Right cardiac atrium (tissue), 5 donors: ENCODE data around the gene SIAH2. TPM values are rescaled to one million over a fixed set of nuclear protein-coding genes. Genes with fewer than 3 reads are reported as not detected.

Source experiments
- ATAC-seq, 2 donors: fragments of 200-7000 bp; cut with Tn5 transposase; one replicate each; pipeline versions ENCODE4 v1.8.0 to v1.9.1; 2020; ENCODE audit warnings: moderate library complexity in 2 of 2, mild to moderate bottlenecking in 1 of 2
- DNase-seq, 3 donors: peaks; one replicate each; pipeline ENCODE4 v3.0.0-alpha.2; 2020
- H3K27ac ChIP-seq: one replicate; pipeline ENCODE4 v1.5.1; 2013; ENCODE audit warnings: mild to moderate bottlenecking, low read length, control low read depth, moderate library complexity
- H3K27me3 ChIP-seq: one replicate; pipeline ENCODE4 v1.6.1; 2013; ENCODE audit not compliant: control insufficient read depth, insufficient read depth
- H3K4me1 ChIP-seq: one replicate; pipeline ENCODE4 v1.6.1; 2013; ENCODE audit warnings: low read length; ENCODE audit not compliant: control insufficient read depth, insufficient read depth
- H3K4me3 ChIP-seq: one replicate; pipeline ENCODE4 v1.5.1; 2013; ENCODE audit warnings: low read length, control low read depth
- H3K9me3 ChIP-seq: one replicate; pipeline ENCODE4 v1.6.1; 2013; ENCODE audit warnings: low read length; ENCODE audit not compliant: control insufficient read depth
- WGBS: extraction: QIAGEN DNeasy Blood & Tissue Kit; methylation state at CpG from one replicate; pipeline ENCODE4 v1.1.7; 2013; 5-methylcytosine and 5-hydroxymethylcytosine counted together
- intact Hi-C, 4 donors: fragments of 100-400 bp; cut with DNase I; formaldehyde crosslinking; loops; one replicate each; pipeline versions ENCODE4 v1.11.0 to v1.14.0; 2022 to 2023
- polyA plus RNA-seq: library from polyadenylated mRNA; stranded (reverse); fragments of 200-250 nt; gene quantifications from one replicate; pipeline ENCODE4 v1.2.3, GENCODE V29; 2013
- total RNA-seq, 4 donors: library from RNA; stranded (reverse); fragmentation: NEBNext Ultra II Directional; extraction: Animal tissue kit (Norgen Biotek cat#: 25700); gene quantifications; one replicate each; pipeline ENCODE4 v1.2.1, GENCODE V29; 2021
- donor health status: healthy with polysubstance abuse.
- donor health status: DM: no; HTN: yes; CAD: no.
- donor health status: DM: no; HTN: no; CAD: no.
- donor health status: DM: no; HTN: yes; CAD: no; lungs with severe emphysema.
- donor health status: DM: yes; HTN: yes; CAD: no.

The SIAH2 gene
- total and polyA plus RNA-seq, 5 donors, result 9.9 to 18.6 (median 17.9) TPM

GRCh38 chr3:150740733-150741496 is 22.1 kb downstream of the SIAH2 start:
- WGBS, result 69% methylated on average over 12 of the region's 12 CpGs
- ATAC-seq (no peak), DNase-seq (no peak)
- Histone ChIP-seq H3K9me3 (no peaks in the 10 kb centered on the region), H3K27ac (no peak overlapping the region), H3K27me3 (no peaks in the 10 kb centered on the region), H3K4me3 (no peak overlapping the region), H3K4me1 (peaks cover 11% of the 10 kb centered on the region)
- intact Hi-C loops, result no loop called here

DNA sequence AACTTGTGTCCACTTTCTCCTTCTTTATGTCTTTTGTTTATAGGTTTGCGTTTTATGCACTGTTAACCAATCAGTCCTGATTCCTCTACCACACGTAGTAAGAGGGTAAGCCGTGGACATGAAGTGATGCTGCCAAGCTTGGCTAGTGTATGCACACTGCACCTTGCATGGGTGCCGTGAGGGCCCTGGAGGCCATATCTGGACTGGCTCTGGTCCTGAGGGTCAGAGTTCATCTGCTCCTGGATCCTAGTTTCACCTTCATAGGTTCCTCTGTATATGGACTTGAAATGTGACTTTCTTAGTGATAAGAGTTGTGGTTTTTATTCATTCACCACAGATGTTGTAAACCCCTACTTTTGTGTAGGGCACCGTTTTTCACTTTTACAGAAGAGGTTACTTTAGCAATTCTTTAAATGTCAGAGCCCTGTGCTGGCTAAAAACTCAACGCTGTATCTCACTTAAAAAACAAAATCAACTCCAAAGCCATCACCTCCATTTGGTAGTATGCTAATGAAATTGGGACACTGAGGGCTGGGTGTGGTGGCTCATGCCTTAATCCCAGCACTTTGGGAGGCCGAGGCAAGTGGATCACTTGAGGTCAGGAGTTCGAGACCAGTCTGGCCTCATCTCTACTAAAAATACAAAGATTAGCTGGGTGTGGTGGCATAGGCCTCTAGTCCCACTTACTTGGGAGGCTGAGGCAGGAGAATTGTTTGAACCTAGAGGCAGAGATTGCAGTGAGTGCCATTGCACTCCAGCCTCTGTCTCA is 22.9 kb downstream of the SIAH2 start:
- peaks cover 13% of the 10 kb centered on the region for H3K4me1 ChIP-seq
- H3K9me3 ChIP-seq, result no peaks in the 10 kb centered on the region
- H3K4me3 ChIP-seq, result no peak overlapping the region
- 88% methylated on average over 8 of the region's 8 CpGs for WGBS
- ATAC-seq (no peak), DNase-seq (no peak)
- intact Hi-C loops, result no loop called here
- H3K27ac ChIP-seq, result no peak overlapping the region
- no peaks in the 10 kb centered on the region for H3K27me3 ChIP-seq

GRCh38 chr3:150739200-150739863 is 23.6 kb downstream of the SIAH2 start:
- ATAC-seq, result no peak
- no peaks in the 10 kb centered on the region for H3K9me3 ChIP-seq
- no peak overlapping the region for H3K27ac ChIP-seq
- intact Hi-C loops, result no loop called here
- H3K4me1 ChIP-seq, result peaks cover 10% of the 10 kb centered on the region
- H3K4me3 ChIP-seq, result no peak overlapping the region
- DNase-seq, result no peak
- WGBS, result 78% methylated on average over 7 of the region's 7 CpGs
- H3K27me3 ChIP-seq, result no peaks in the 10 kb centered on the region

DNA sequence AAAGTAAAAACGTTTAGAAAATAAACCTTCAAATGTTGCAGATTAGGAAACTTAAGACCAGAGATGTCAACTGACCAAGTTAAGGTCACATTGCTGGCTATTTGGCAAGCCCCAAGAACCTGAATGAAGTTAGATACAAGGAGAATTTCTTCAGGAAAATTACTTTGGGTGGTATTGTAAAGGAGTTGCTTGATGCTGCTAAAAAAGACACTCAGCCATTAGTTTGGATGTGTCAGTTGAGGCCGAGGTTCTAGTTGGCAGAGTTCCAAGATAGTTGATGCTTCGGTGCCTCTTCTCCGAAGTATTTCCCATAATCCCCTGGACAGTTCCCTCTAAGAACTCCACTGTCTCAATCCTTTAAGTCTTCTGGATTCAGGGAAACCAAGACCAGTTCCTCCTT is 24.3 kb downstream of the SIAH2 start:
- 30% methylated on average over 4 of the region's 4 CpGs for WGBS
- H3K9me3 ChIP-seq, result no peaks in the 10 kb centered on the region
- intact Hi-C loops, result no loop called here
- H3K27me3 ChIP-seq, result no peaks in the 10 kb centered on the region
- H3K27ac ChIP-seq, result no peak overlapping the region
- peaks cover 9% of the 10 kb centered on the region for H3K4me1 ChIP-seq
- DNase-seq (no peak), ATAC-seq (no peak)
- H3K4me3 ChIP-seq, result no peak overlapping the region

- WGBS, result 84% methylated on average over 2 of the region's 2 CpGs
- H3K4me1 ChIP-seq, result peaks cover 10% of the 10 kb centered on the region
- no peak overlapping the region for H3K27ac ChIP-seq
- H3K9me3 ChIP-seq, result no peaks in the 10 kb centered on the region
- ATAC-seq, result peak in 1 of 2 donors; percentile 38
- intact Hi-C loops, result no loop called here
- no peak overlapping the region for H3K4me3 ChIP-seq
- H3K27me3 ChIP-seq, result no peaks in the 10 kb centered on the region
- DNase-seq, result no peak
Observed at GRCh38 chr3:150737874-150738679, 24.9 kb downstream of the SIAH2 start.

DNA sequence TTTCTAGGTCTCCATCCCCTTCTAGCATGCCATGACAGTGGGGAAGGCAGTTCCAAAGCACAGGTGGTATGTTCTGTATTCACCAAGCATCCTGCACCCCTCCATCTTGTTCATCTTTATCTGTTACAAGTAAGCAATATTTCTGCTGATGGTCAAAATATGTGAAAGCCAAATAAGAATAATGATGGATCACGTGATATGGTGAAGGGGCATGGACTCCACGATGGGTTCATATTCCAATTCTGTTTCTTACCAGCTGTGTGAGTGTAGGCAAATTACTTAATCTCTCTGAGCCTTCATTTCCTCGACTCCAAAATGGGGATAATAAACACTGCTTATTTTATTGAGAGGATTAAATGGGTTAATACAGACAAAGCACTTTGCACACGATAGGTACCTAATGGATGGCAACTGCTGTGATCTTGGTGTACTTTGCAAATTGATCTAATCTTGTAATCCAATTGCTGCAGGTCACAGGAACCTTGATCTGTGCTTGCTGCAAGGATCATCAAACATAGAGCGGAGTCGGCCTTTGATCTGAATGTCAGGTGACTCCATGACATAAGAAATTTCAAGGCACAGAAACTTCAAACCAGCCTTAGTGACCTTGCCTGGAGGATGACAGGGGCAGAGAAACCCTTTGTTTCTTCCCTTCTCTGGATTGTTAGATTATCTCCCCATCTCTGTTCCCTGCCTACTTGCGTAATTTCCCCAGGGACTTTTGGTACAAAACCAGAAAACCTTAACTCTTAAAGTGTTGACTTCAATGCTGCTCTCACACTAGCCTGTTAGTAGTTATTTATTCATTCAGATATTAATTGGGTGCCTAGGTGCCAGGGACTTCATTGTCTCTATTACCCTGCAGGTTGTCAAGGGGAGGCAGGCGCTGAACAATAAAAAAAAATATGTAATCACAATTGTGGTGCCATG is 25.8 kb downstream of the SIAH2 start:
- Histone ChIP-seq H3K4me3 (no peak overlapping the region), H3K27me3 (no peaks in the 10 kb centered on the region), H3K9me3 (no peaks in the 10 kb centered on the region), H3K4me1 (peaks cover 10% of the 10 kb centered on the region), H3K27ac (no peak overlapping the region)
- intact Hi-C loops, result no loop called here
- no peak for ATAC-seq
- WGBS, result 72% methylated on average over 8 of the region's 8 CpGs
- no peak for DNase-seq

- no peaks in the 10 kb centered on the region for H3K27me3 ChIP-seq
- H3K9me3 ChIP-seq, result no peaks in the 10 kb centered on the region
- intact Hi-C loops, result no loop called here
- no peak for ATAC-seq
- no peak overlapping the region for H3K27ac ChIP-seq
- 30% methylated on average over 2 of the region's 2 CpGs for WGBS
- H3K4me1 ChIP-seq, result peaks cover 10% of the 10 kb centered on the region
- no peak for DNase-seq
- no peak overlapping the region for H3K4me3 ChIP-seq
Observed at GRCh38 chr3:150736316-150736719, 26.7 kb downstream of the SIAH2 start.

DNA sequence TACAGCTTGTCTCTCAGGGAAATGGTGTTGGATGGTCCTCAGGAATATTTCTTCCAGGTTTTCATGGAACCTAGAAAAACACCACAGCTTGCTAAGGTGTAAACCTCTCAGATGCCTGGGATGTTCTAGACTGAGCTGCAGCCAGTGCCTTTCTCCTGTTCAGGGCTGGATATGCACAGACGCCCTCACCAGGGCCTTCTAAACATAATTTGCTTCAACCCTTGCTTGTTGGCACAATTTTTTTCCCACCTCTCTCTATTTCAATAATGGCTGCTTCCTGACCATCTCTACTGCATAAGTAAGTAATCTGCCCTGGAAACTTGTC is 28.2 kb downstream of the SIAH2 start:
- intact Hi-C loops, result no loop called here

GRCh38 chr3:150733936-150734794 is 28.8 kb downstream of the SIAH2 start:
- intact Hi-C loops, result no loop called here
- Histone ChIP-seq H3K27ac (no peak overlapping the region), H3K4me1 (peaks cover 10% of the 10 kb centered on the region)

More for the DNA sequence above, 28.2 kb downstream of the SIAH2 start:
- DNase-seq (no peak), ATAC-seq (no peak)
- Histone ChIP-seq H3K27ac (no peak overlapping the region), H3K27me3 (no peaks in the 10 kb centered on the region), H3K9me3 (no peaks in the 10 kb centered on the region), H3K4me1 (peaks cover 10% of the 10 kb centered on the region), H3K4me3 (no peak overlapping the region)
- WGBS, result 76% methylated on average over 1 of the region's 1 CpG

More at GRCh38 chr3:150733936-150734794, 28.8 kb downstream of the SIAH2 start:
- no peaks in the 10 kb centered on the region for H3K27me3 ChIP-seq
- WGBS, result 76% methylated on average over 9 of the region's 9 CpGs
- no peak overlapping the region for H3K4me3 ChIP-seq
- ATAC-seq, result peak; percentile 22 to 37
- no peak for DNase-seq
- H3K9me3 ChIP-seq, result no peaks in the 10 kb centered on the region
